AG09319 (cell line): ENCODE data around the gene GLT6D1.

Experiments
- DNase-seq: peaks from one replicate; pipeline ENCODE4 v3.0.0-alpha.2; 2010; ENCODE audit warnings: low read depth; ENCODE audit errors: extremely low read depth
- TF ChIP-seq, protein P1 (sequence below): IDR thresholded peaks from 2 replicates; pipeline ENCODE4 v1.5.1; 2011; ENCODE audit warnings: low read depth, mild to moderate bottlenecking, inconsistent platforms, low read length, moderate library complexity

The GLT6D1 gene

DNA sequence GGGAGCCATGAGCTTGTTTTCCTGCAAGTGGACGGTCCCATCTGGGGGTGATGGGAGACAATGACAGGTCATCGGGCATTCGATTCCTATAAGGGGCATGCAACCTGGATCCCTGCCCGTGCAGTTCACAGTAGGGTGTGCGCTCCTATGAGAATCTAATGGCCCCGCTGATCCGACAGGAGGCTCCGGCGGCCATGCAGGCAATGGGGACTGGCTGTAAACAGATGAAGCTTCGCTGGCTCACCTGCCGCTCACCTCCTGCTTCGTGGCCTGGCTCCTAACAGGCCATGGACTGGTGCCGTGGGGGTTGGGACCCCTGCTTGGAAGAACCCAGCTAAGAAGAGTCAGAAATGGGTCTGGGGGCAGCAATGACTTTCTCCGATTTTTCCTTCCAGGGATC is 56.8 kb downstream of the GLT6D1 start:
- no peak for DNase-seq
- TF ChIP-seq, protein P1, sequence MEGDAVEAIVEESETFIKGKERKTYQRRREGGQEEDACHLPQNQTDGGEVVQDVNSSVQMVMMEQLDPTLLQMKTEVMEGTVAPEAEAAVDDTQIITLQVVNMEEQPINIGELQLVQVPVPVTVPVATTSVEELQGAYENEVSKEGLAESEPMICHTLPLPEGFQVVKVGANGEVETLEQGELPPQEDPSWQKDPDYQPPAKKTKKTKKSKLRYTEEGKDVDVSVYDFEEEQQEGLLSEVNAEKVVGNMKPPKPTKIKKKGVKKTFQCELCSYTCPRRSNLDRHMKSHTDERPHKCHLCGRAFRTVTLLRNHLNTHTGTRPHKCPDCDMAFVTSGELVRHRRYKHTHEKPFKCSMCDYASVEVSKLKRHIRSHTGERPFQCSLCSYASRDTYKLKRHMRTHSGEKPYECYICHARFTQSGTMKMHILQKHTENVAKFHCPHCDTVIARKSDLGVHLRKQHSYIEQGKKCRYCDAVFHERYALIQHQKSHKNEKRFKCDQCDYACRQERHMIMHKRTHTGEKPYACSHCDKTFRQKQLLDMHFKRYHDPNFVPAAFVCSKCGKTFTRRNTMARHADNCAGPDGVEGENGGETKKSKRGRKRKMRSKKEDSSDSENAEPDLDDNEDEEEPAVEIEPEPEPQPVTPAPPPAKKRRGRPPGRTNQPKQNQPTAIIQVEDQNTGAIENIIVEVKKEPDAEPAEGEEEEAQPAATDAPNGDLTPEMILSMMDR: no peak

DNA sequence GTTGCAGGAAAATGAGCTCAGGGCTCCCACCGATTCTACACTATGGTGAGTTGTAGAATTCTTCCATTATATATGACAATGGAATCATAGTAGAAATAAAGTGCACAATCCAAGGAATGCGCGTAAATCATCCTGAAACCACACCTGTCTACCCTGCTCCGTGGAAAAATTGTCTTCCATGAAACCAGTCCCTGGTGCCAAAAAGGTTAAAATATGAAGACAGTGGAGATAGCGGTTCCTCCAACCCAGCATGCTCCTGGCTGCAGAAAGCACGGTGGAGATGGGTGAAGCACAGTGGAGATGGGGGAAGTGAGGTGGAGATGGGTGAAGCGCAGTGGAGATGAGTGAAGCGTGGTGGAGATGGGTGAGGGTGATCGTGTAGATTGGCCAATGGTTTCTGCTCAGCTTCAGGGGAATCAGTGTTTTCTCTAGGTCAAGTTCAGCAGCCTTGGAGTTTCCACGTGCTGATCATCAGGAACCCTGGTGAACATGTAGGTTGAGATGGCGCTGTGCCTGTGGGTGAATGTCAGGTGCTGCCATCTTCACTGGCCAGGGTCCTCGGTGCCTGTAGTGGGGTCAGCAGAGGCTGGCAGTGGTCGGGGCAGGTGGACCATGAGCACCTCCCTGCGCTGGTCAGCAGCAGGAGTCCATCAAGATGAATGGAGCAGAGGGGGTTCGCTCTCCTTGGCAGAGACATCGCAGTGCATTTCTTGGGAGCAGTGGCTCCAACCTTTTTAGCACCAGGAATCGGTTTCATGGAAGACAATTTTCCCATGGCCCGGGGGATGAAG is 57.5 kb downstream of the GLT6D1 start:
- no peak for DNase-seq
- TF ChIP-seq, protein P1: no peak

DNA sequence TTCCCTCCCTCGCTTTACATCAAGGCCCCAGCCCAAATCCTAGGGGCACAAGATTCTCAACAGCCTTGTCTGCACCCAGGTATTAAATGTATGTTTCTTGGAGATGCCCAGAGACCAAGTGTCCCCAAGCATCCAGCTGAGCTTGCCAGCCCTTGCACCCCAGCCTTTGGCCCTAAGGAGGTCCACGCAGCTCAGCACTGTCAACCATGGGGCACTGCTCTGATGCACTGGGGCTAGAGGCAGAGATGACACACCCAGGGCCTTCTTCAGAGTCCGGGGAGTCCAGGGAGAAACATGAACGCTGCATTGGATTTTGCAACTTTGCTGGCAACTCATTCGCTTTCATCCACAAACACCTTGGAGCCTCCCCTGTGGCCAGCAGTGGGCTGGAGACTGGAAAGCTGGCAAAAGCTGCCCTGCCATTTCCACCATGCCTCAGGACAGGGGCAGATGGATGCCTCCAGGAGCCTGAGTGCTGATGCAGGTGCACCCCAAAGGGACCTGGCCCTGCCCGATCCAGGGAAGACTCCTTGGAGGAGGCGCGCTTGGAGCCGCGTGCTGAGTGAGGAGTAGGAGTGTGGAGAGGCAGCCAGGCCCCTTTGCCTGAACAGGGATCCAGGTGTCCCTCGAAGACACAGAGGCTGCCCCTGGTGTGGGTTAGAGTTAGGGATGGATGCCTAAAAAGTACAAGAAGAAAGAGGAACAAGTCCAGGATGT is 58.5 kb downstream of the GLT6D1 start:
- TF ChIP-seq, protein P1: no peak
- DNase-seq: no peak

DNA sequence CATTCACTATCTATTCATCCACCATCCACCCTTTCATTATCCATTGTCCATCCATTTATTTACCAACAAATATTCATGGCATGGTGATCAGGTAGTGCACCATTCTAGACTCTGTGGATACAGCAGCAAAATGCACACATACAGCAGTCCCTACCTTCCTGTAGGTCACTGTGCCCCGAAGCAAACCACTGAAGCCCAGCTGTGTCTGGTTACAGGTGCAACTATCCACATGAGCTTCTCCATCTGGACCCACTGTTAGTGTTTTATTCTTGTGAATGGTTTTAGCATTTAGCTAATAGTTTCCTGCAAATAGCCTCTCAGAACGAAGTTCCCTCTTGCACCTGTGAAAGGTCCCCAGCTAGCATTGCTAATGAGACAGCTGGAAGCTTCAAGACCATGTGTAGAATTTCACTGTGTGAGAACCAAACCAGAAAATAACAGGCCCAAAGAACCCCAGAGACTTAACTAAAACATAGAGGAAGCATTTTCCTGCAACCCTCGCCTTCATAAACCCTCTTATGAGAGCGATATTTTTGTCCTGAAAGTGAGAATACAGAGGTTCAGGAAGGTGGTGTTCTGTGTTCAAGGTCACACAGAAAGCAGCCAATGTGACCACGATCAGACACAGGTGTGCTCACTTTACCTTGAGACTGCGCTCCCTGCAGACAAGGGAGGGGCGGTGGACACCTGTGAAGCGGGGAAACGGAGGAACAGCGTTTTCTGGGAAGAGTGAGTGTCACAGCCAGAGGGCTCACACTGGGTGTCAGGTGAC is 59.3 kb downstream of the GLT6D1 start:
- no peak for DNase-seq
- TF ChIP-seq, protein P1: no peak

DNA sequence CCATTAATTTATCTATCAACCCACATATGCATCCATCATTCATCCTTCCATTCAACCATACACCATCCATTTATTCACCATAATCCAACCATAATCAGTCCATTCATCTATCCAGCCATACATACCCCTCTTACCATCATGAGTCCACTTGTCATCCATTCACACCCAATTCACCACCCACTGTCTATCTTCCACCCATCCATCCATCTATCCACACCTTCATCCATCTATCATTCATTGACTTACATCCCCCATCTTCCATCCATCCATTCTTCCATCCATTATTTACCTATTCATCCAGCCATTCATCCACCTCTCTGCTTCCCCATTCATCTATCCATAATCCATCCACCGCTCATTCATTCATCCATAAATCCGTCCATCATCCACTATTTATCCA is 60.0 kb downstream of the GLT6D1 start:
- TF ChIP-seq, protein P1: no peak
- no peak for DNase-seq

DNA sequence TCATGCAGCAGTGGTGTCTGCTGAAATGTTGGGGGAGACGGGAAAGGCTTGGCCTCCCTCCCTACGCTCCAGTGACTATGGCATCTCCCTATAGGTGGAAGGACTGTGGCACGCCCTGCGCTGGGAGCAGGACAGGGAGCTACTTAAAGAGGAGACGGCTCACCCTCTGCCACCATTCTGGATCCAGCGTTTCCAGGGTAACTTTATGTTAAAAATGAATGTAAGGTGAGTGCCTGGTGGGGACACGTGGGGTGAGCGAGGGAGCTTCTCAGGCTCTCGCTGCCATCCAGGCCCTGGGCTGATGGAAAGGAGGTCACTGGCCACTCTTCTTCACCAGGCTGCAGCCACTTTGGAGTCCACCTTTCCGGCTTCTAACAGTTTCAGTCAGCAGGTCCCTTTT is 62.1 kb downstream of the GLT6D1 start:
- DNase-seq: no peak
- TF ChIP-seq, protein P1: no peak
